Endothelial cell of umbilical vein (primary cell): ENCODE results near the gene SLC38A4. TPM values are rescaled to one million over a fixed set of nuclear protein-coding genes. Genes with fewer than 3 reads are reported as not detected.

Experiments used
- BruUV-seq: library from RNA; stranded (reverse); fragments of 400-500 nt; replicated peaks from 2 replicates; lab custom pipeline; 2021; lab: Mats Ljungman, UMichigan
- CTCF ChIA-PET: fragments of 300-600, 350-600 bp; sonication (Branson Sonifier 250); formaldehyde crosslinking; loops from one replicate; lab custom pipeline; 2021; ENCODE audit warnings: antibody characterized with exemption, inconsistent platforms; lab: Charles Lee
- POLR2A ChIA-PET: fragments of 300-600, 350-600 bp; sonication (Branson Sonifier 250); formaldehyde crosslinking; loops from one replicate; lab custom pipeline; 2021; ENCODE audit warnings: antibody characterized with exemption, inconsistent platforms; lab: Charles Lee
- DNase-seq: peaks from one replicate; pipeline ENCODE4 v3.0.0-alpha.2; 2011; ENCODE audit warnings: low read depth, low spot score
- FAIRE-seq: peaks from 2 replicates; lab custom pipeline; 2011; peaks lifted over from hg19 to GRCh38; lab: Jason Lieb, UNC
- H2AFZ ChIP-seq: 2 replicates; pipeline ENCODE4 v1.6.0; 2012; ENCODE audit warnings: low read depth, low read length, control low read depth, inconsistent platforms
- H3K27ac ChIP-seq: 2 replicates; pipeline ENCODE4 v1.5.1; 2011; ENCODE audit warnings: low read depth, mild to moderate bottlenecking, control low read depth, low read length, moderate library complexity; ENCODE audit not compliant: insufficient read depth
- H3K27me3 ChIP-seq, 2 experiments: 2 replicates each; pipeline versions ENCODE4 v1.6.0 to v1.6.1; 2011; ENCODE audit warnings: low read length in 2 of 2, mixed read lengths in 1 of 2; ENCODE audit not compliant: control insufficient read depth in 2 of 2, insufficient read depth in 2 of 2
- H3K36me3 ChIP-seq, 2 experiments: 2 replicates in 1 of 2; 3 replicates in 1 of 2; pipeline ENCODE4 v1.5.1; 2011; ENCODE audit warnings: low read length in 2 of 2, mild to moderate bottlenecking in 1 of 2, moderate library complexity in 1 of 2; ENCODE audit not compliant: control insufficient read depth in 2 of 2, insufficient read depth in 2 of 2; ENCODE audit errors: extremely low read depth in 1 of 2
- H3K4me1 ChIP-seq: 3 replicates; pipeline ENCODE4 v1.5.1; 2011; ENCODE audit warnings: mild to moderate bottlenecking, low read length; ENCODE audit not compliant: control insufficient read depth, insufficient read depth; ENCODE audit errors: extremely low read depth
- H3K4me2 ChIP-seq: 2 replicates; pipeline ENCODE4 v1.6.1; 2011; ENCODE audit warnings: low read length, control low read depth, mixed read lengths; ENCODE audit not compliant: insufficient read depth
- H3K4me3 ChIP-seq, 3 experiments: fragments of 200-600 bp in 1 of 3; sonication (generic), shearing (Covaris generic) in 1 of 3; replicated peaks in 1 of 3; 2 replicates each; pipeline ENCODE4 v1.5.1; 2011 to 2016; ENCODE audit warnings: control low read depth in 3 of 3, low read length in 3 of 3, mild to moderate bottlenecking in 2 of 3, inconsistent platforms in 1 of 3, low read depth in 1 of 3, moderate library complexity in 1 of 3; ENCODE audit not compliant: insufficient read depth in 1 of 3
- H3K79me2 ChIP-seq: 2 replicates; pipeline ENCODE4 v1.6.0; 2012; ENCODE audit warnings: low read length, inconsistent platforms; ENCODE audit not compliant: control insufficient read depth, insufficient read depth
- H3K9ac ChIP-seq: replicated peaks from 2 replicates; pipeline ENCODE3; 2011; ENCODE audit warnings: low read length, control low read depth; ENCODE audit not compliant: insufficient read depth; ENCODE audit errors: extremely low read depth
- H3K9me1 ChIP-seq: replicated peaks from 3 replicates; pipeline ENCODE4 v1.6.0; 2011; ENCODE audit warnings: mild to moderate bottlenecking, low read length; ENCODE audit not compliant: control insufficient read depth, insufficient read depth; ENCODE audit errors: extremely low read depth
- H3K9me3 ChIP-seq: replicated peaks from 2 replicates; pipeline ENCODE4 v1.5.1; 2012; ENCODE audit warnings: low read length, inconsistent platforms; ENCODE audit not compliant: control insufficient read depth, insufficient read depth
- H4K20me1 ChIP-seq: replicated peaks from 2 replicates; pipeline ENCODE3; 2011; ENCODE audit warnings: mild to moderate bottlenecking, low read length; ENCODE audit not compliant: control insufficient read depth, insufficient read depth; ENCODE audit errors: extremely low read depth
- EZH2 ChIP-seq: IDR thresholded peaks from 2 replicates; pipeline ENCODE4 v1.6.1; 2012; ENCODE audit warnings: borderline replicate concordance, low read depth, mild to moderate bottlenecking, moderate library complexity, low read length, inconsistent platforms; ENCODE audit not compliant: severe bottlenecking
- FOS ChIP-seq: IDR thresholded peaks from 2 replicates; pipeline ENCODE4 v1.6.1; 2011; ENCODE audit warnings: mild to moderate bottlenecking, low read length, moderate library complexity, borderline replicate concordance; ENCODE audit not compliant: insufficient read depth
- GATA2 ChIP-seq: IDR thresholded peaks from 2 replicates; pipeline ENCODE4 v1.7.0; 2011; ENCODE audit warnings: low read depth, mild to moderate bottlenecking, moderate library complexity, mixed read lengths, low read length; ENCODE audit not compliant: insufficient read length, insufficient read depth
- JUN ChIP-seq: IDR thresholded peaks from 2 replicates; pipeline ENCODE4 v1.6.1; 2011; ENCODE audit warnings: borderline replicate concordance, low read depth; ENCODE audit not compliant: insufficient read length, insufficient read depth
- MYC ChIP-seq: IDR thresholded peaks from one replicate; pipeline ENCODE4 v1.6.1; 2011; ENCODE audit warnings: mild to moderate bottlenecking, low read depth, low read length
- POLR2A ChIP-seq: IDR thresholded peaks from 2 replicates; pipeline ENCODE4 v1.6.1; 2012; ENCODE audit warnings: low read depth, mild to moderate bottlenecking, control low read depth, low read length
- POLR2AphosphoS5 ChIP-seq: IDR thresholded peaks from 2 replicates; pipeline ENCODE4 v1.6.1; 2012; ENCODE audit warnings: low read depth, mild to moderate bottlenecking, control low read depth, low read length, moderate library complexity; ENCODE audit not compliant: insufficient read depth
- dilution Hi-C: fragments of 300-500 bp; cut with MboI; formaldehyde crosslinking; loops from one replicate; pipeline ENCODE4 v1.15.0; 2019; ENCODE audit warnings: low sequenced_read_pairs; ENCODE audit not compliant: extremely low pct_ligation_motif_present
- intact Hi-C: fragments of 100-400 bp; cut with micrococcal nuclease; formaldehyde crosslinking; loops from one replicate; pipeline ENCODE4 v1.10.0; 2022
- polyA plus RNA-seq, 4 experiments: library from polyadenylated mRNA; depleted of rRNA in 3 of 4; stranded (reverse) in 3 of 4; unstranded in 1 of 4; fragments of >200 nt; gene quantifications; 2 replicates each; pipeline versions ENCODE4 v1.2.1 to v1.2.3, GENCODE V29; 2011 to 2012; ENCODE audit warnings: missing spikeins in 1 of 4
- total RNA-seq: library from RNA; stranded (reverse); gene quantifications from 2 replicates; pipeline ENCODE4 v1.2.3, GENCODE V29; 2021
- TF ChIP-seq, protein P1 (sequence below): IDR thresholded peaks from 2 replicates; pipeline ENCODE4 v1.6.1; 2011; ENCODE audit not compliant: insufficient read depth, insufficient read length
- TF ChIP-seq, protein P2 (sequence below), 2 donors: IDR thresholded peaks; 1 replicate in 1 of 2; 2 replicates in 1 of 2; pipeline ENCODE4 v1.5.1; 2011; ENCODE audit warnings: low read length in 2 of 2, mild to moderate bottlenecking in 2 of 2, moderate library complexity in 2 of 2, control low read depth in 1 of 2, inconsistent platforms in 1 of 2, low read depth in 1 of 2; ENCODE audit not compliant: insufficient read depth in 1 of 2; ENCODE audit errors: extremely low read depth in 1 of 2

Gene SLC38A4
- total and polyA plus RNA-seq, 2 donors (not counting 3 experiments of a cell fraction or from before 2014, with no cell fraction given): 0.36 to 0.66 TPM

DNA sequence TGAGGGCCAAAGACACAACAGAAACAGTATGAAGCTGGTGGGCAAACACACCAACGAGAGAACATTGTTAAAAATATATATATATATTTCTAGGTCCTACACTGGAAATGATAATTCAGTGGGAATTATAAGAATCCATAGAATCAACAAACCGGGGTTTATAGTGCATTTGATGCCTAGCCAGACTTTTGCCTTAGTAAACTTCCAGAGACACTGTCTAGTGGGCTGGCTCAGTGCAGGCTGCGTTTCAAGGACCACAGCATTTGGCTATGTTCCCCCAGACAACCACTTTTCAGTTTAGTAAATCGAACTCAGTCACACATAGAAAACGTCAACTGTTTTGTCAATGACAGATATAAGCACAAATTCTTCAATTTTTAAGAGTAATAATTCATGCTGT, 41.9 kb downstream of the SLC38A4 start:
- Histone ChIP-seq H3K9me1 (no peaks in the 10 kb centered on the region), H3K27me3 (no peaks in the 10 kb centered on the region), H3K4me2 (no peak overlapping the region), H4K20me1 (no peaks in the 10 kb centered on the region), H3K9me3 (no peaks in the 10 kb centered on the region), H3K4me3 (no peak overlapping the region), H3K4me1 (peaks cover 21% of the 10 kb centered on the region), H2AFZ (no peak overlapping the region), H3K79me2 (no peaks in the 10 kb centered on the region), H3K27ac (no peak overlapping the region), H3K9ac (no peak overlapping the region), H3K36me3 (no peaks in the 10 kb centered on the region)
- CTCF ChIA-PET: no interaction called here
- BruUV-seq: no TSS peak
- FAIRE-seq (no peak), DNase-seq (no peak)
- TF ChIP-seq MYC: no peak
- TF ChIP-seq FOS: no peak
- no peak for TF ChIP-seq POLR2AphosphoS5
- no peak for TF ChIP-seq GATA2
- no peak for TF ChIP-seq POLR2A
- TF ChIP-seq JUN: no peak
- TF ChIP-seq, protein P1, sequence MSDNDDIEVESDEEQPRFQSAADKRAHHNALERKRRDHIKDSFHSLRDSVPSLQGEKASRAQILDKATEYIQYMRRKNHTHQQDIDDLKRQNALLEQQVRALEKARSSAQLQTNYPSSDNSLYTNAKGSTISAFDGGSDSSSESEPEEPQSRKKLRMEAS: no peak
- intact Hi-C loops (no loop called here), dilution Hi-C loops (no loop called here)
- POLR2A ChIA-PET: no interaction called here

DNA sequence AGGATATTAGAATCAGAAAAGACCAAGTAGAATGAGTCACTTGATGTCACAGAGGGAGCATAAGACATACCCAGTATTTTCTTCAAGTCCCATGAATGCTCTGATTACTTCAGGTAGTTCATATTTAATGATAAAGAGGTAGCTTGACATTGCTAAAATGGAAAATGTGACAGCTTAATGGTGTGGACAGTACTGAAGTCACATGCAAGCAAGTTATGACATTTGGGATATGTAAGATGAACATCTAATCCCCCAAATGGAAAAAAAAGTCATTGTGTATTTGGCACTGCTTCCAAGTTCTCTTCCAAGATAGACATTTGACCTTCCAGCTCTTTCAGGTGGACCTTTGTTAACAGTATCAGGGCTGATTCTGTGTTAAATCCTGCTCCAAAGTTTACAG, 45.9 kb downstream of the SLC38A4 start:
- no peaks in the 10 kb centered on the region for H3K36me3 ChIP-seq
- no peak overlapping the region for H2AFZ ChIP-seq
- CTCF ChIA-PET: interaction anchor here (0.9 kb wide), 1 partner anchor 10 kb away, joined by 3 read pairs; no protein-coding TSS in a partner anchor
- intact Hi-C loops (no loop called here), dilution Hi-C loops (no loop called here)
- no peak overlapping the region for H3K4me3 ChIP-seq
- H3K79me2 ChIP-seq: no peaks in the 10 kb centered on the region
- no TSS peak for BruUV-seq
- no peaks in the 10 kb centered on the region for H3K9me3 ChIP-seq
- no peak overlapping the region for H3K27ac ChIP-seq
- H3K4me2 ChIP-seq: no peak overlapping the region
- POLR2A ChIA-PET: no interaction called here
- TF ChIP-seq, protein P1: no peak
- TF ChIP-seq POLR2A (no peak), EZH2 (no peak), FOS (no peak), GATA2 (no peak), JUN (no peak), POLR2AphosphoS5 (no peak), MYC (no peak)
- TF ChIP-seq, protein P2, sequence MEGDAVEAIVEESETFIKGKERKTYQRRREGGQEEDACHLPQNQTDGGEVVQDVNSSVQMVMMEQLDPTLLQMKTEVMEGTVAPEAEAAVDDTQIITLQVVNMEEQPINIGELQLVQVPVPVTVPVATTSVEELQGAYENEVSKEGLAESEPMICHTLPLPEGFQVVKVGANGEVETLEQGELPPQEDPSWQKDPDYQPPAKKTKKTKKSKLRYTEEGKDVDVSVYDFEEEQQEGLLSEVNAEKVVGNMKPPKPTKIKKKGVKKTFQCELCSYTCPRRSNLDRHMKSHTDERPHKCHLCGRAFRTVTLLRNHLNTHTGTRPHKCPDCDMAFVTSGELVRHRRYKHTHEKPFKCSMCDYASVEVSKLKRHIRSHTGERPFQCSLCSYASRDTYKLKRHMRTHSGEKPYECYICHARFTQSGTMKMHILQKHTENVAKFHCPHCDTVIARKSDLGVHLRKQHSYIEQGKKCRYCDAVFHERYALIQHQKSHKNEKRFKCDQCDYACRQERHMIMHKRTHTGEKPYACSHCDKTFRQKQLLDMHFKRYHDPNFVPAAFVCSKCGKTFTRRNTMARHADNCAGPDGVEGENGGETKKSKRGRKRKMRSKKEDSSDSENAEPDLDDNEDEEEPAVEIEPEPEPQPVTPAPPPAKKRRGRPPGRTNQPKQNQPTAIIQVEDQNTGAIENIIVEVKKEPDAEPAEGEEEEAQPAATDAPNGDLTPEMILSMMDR (IDR thresholded peaks at IDR 0.05; ENCODE audit: extremely low read depth in 1 of 2, insufficient read depth in 1 of 2, low read depth in 1 of 2, low read length in 2 of 2): no peak
- H4K20me1 ChIP-seq: no peaks in the 10 kb centered on the region
- H3K9ac ChIP-seq: no peak overlapping the region
- DNase-seq: no peak
- FAIRE-seq: no peak
- no peaks in the 10 kb centered on the region for H3K9me1 ChIP-seq
- H3K27me3 ChIP-seq: no peaks in the 10 kb centered on the region
- no peaks in the 10 kb centered on the region for H3K4me1 ChIP-seq
